HCT116 (cell line): ENCODE data around the gene ADAMTS3. TPM values are rescaled to one million over a fixed set of nuclear protein-coding genes. Genes with fewer than 3 reads are reported as not detected.

ENCODE experiments used
- ATAC-seq: fragments of 200-7000 bp; cut with Tn5 transposase; 2 replicates; pipeline ENCODE4 v1.9.1; 2020; ENCODE audit warnings: mild to moderate bottlenecking, moderate library complexity
- BruUV-seq: library from RNA; stranded (reverse); fragments of 400-500 nt; replicated peaks from 2 replicates; lab custom pipeline; 2021; lab: Mats Ljungman, UMichigan
- CTCF ChIA-PET: fragments of 300-600 bp; sonication (Branson Sonifier 250); formaldehyde crosslinking; loops from one replicate; lab custom pipeline; 2021; ENCODE audit warnings: antibody characterized with exemption; lab: Charles Lee
- POLR2A ChIA-PET: fragments of 300-600, 350-600 bp; sonication (Branson Sonifier 250); formaldehyde crosslinking; loops from one replicate; lab custom pipeline; 2021; ENCODE audit warnings: antibody characterized with exemption; lab: Charles Lee
- RAD21 ChIA-PET, 2 experiments: fragments of 300-600 bp; sonication (Branson Sonifier 250); formaldehyde crosslinking; loops; one replicate each; lab custom pipeline; 2023; ENCODE audit warnings: low total read pairs in 2 of 2; ENCODE audit not compliant: uncharacterized antibody in 2 of 2, unreplicated experiment in 2 of 2, low non-redundant PET in 1 of 2; lab: Charles Lee
- DNase-seq: peaks from one replicate; pipeline ENCODE4 v3.0.0-alpha.2; 2010; ENCODE audit warnings: low read depth, low spot score
- H2AFZ ChIP-seq: fragments of 200-600 bp; shearing (Covaris generic), sonication (generic); 2 replicates; pipeline ENCODE4 v1.6.1; 2017; ENCODE audit warnings: low read depth, mixed run types, mixed read lengths, antibody characterized with exemption, low read length; ENCODE audit not compliant: poor library complexity, severe bottlenecking
- H3K27ac ChIP-seq: 2 replicates; pipeline ENCODE4 v1.5.1; 2012; ENCODE audit warnings: low read depth, low read length
- H3K27me3 ChIP-seq: fragments of 200-600 bp; sonication (generic); 2 replicates; pipeline ENCODE4 v1.6.1; 2016; ENCODE audit warnings: mixed run types, low read length, mixed read lengths; ENCODE audit not compliant: insufficient read depth
- H3K36me3 ChIP-seq, 2 experiments: fragments of 200-500 bp in 1 of 2; fragments of 200-600 bp in 1 of 2; sonication (Bioruptor generic) in 1 of 2; sonication (generic) in 1 of 2; 2 replicates each; pipeline versions ENCODE4 v1.5.1 to v1.6.1; 2014 to 2016; ENCODE audit warnings: low read length in 2 of 2, inconsistent platforms in 1 of 2, mixed read lengths in 1 of 2, mixed run types in 1 of 2; ENCODE audit not compliant: insufficient read depth in 2 of 2, control insufficient read depth in 1 of 2
- H3K4me1 ChIP-seq, 2 experiments: fragments of 200-600 bp in 1 of 2; sonication (generic) in 1 of 2; 2 replicates each; pipeline versions ENCODE4 v1.5.1 to v1.6.1; 2012 to 2017; ENCODE audit warnings: low read length in 2 of 2, inconsistent platforms in 1 of 2, mild to moderate bottlenecking in 1 of 2, mixed read lengths in 1 of 2, mixed run types in 1 of 2, moderate library complexity in 1 of 2; ENCODE audit not compliant: insufficient read depth in 2 of 2, control insufficient read depth in 1 of 2
- H3K4me2 ChIP-seq: fragments of 200-600 bp; sonication (generic); 2 replicates; pipeline ENCODE4 v1.6.1; 2017; ENCODE audit warnings: mixed run types, low read length, mixed read lengths
- H3K4me3 ChIP-seq, 2 experiments: fragments of 200-600 bp in 1 of 2; sonication (generic) in 1 of 2; replicated peaks in 1 of 2; 2 replicates each; pipeline ENCODE4 v1.5.1; 2011 to 2016; ENCODE audit warnings: low read length in 2 of 2, control low read depth in 1 of 2, low read depth in 1 of 2, mild to moderate bottlenecking in 1 of 2, mixed read lengths in 1 of 2, mixed run types in 1 of 2
- H3K79me2 ChIP-seq: fragments of 200-600 bp; sonication (generic); 2 replicates; pipeline ENCODE4 v1.6.1; 2017; ENCODE audit warnings: mild to moderate bottlenecking, mixed run types, low read length, moderate library complexity, mixed read lengths; ENCODE audit not compliant: insufficient read depth
- H3K9ac ChIP-seq: fragments of 200-600 bp; sonication (generic); 2 replicates; pipeline ENCODE4 v1.6.1; 2016; ENCODE audit warnings: low read length, mixed read lengths
- H3K9me2 ChIP-seq: fragments of 200-600 bp; sonication (generic), shearing (Covaris generic); 2 replicates; pipeline ENCODE4 v1.6.1; 2017; ENCODE audit warnings: mixed run types, mild to moderate bottlenecking, moderate library complexity; ENCODE audit not compliant: insufficient read depth
- H3K9me3 ChIP-seq, 2 experiments: fragments of 200-500 bp in 1 of 2; fragments of 200-600 bp in 1 of 2; sonication (Bioruptor generic) in 1 of 2; sonication (generic) in 1 of 2; 2 replicates each; pipeline ENCODE4 v1.6.1; 2014 to 2017; ENCODE audit warnings: low read length in 2 of 2, mixed read lengths in 2 of 2, inconsistent platforms in 1 of 2, low read depth in 1 of 2, mild to moderate bottlenecking in 1 of 2, mixed run types in 1 of 2, moderate library complexity in 1 of 2; ENCODE audit not compliant: control insufficient read depth in 1 of 2, insufficient read depth in 1 of 2
- H4K20me1 ChIP-seq: fragments of 200-600 bp; sonication (generic), shearing (Covaris generic); 2 replicates; pipeline ENCODE4 v1.6.1; 2017; ENCODE audit warnings: mixed run types, mild to moderate bottlenecking, moderate library complexity; ENCODE audit not compliant: insufficient read depth
- CBX3 ChIP-seq: IDR thresholded peaks from 2 replicates; pipeline ENCODE4 v1.6.1; 2012; ENCODE audit warnings: low read depth
- CEBPB ChIP-seq: IDR thresholded peaks from 2 replicates; pipeline ENCODE4 v1.6.1; 2012; ENCODE audit warnings: low read depth
- CTCF ChIP-seq, 3 experiments: fragments of 200-600 bp in 1 of 3; sonication (generic) in 1 of 3; IDR thresholded peaks in 2 of 3; conservative IDR thresholded peaks in 1 of 3; 2 replicates each; pipeline ENCODE4 v1.5.1; 2012 to 2017; ENCODE audit warnings: low read depth in 2 of 3, low read length in 2 of 3, antibody characterized with exemption in 1 of 3, borderline replicate concordance in 1 of 3, control low read depth in 1 of 3, mild to moderate bottlenecking in 1 of 3, mixed read lengths in 1 of 3, mixed run types in 1 of 3, moderate library complexity in 1 of 3; ENCODE audit not compliant: insufficient read depth in 1 of 3
- EGR1 ChIP-seq: IDR thresholded peaks from 2 replicates; pipeline ENCODE4 v1.6.1; 2012; ENCODE audit warnings: low read depth
- ELF1 ChIP-seq: IDR thresholded peaks from 2 replicates; pipeline ENCODE4 v1.6.1; 2012; ENCODE audit warnings: low read depth, borderline replicate concordance
- EZH2 ChIP-seq: fragments of 200-600 bp; sonication (generic); IDR thresholded peaks from 2 replicates; pipeline ENCODE4 v1.6.1; 2017; ENCODE audit warnings: antibody characterized with exemption, mixed run types
- FOSL1 ChIP-seq: IDR thresholded peaks from 2 replicates; pipeline ENCODE4 v1.6.1; 2012; ENCODE audit warnings: low read depth
- JUND ChIP-seq: IDR thresholded peaks from 2 replicates; pipeline ENCODE4 v1.6.1; 2012
- RAD21 ChIP-seq: IDR thresholded peaks from 2 replicates; pipeline ENCODE4 v1.6.1; 2012; ENCODE audit warnings: low read depth, mild to moderate bottlenecking
- SIN3A ChIP-seq: IDR thresholded peaks from 2 replicates; pipeline ENCODE4 v1.6.1; 2012; ENCODE audit warnings: low read depth
- SP1 ChIP-seq: IDR thresholded peaks from 2 replicates; pipeline ENCODE4 v1.6.1; 2012; ENCODE audit warnings: low read depth
- SRF ChIP-seq: IDR thresholded peaks from 2 replicates; pipeline ENCODE4 v1.6.1; 2012; ENCODE audit warnings: low read depth
- TCF7L2 ChIP-seq: IDR thresholded peaks from 2 replicates; pipeline ENCODE4 v1.7.0; 2011; ENCODE audit warnings: borderline replicate concordance, inconsistent platforms; ENCODE audit not compliant: insufficient read depth, insufficient read length; ENCODE audit errors: extremely low read depth
- YY1 ChIP-seq: IDR thresholded peaks from 2 replicates; pipeline ENCODE4 v1.6.1; 2011; ENCODE audit warnings: low read length, low read depth, moderate library complexity, mild to moderate bottlenecking; ENCODE audit not compliant: insufficient replicate concordance; ENCODE audit errors: extremely low read depth
- ZFX ChIP-seq: fragments of 450-650 bp; IDR thresholded peaks from 2 replicates; pipeline ENCODE4 v1.6.1; 2017
- ZNF274 ChIP-seq: fragments of 200-500 bp; sonication (Bioruptor generic); IDR thresholded peaks from 2 replicates; pipeline ENCODE4 v1.6.1; 2014; ENCODE audit warnings: mild to moderate bottlenecking, low read depth, low read length, inconsistent platforms
- intact Hi-C: fragments of 100-400 bp; cut with micrococcal nuclease; formaldehyde crosslinking; loops from 2 replicates; pipeline ENCODE4 v1.10.0; 2022
- total RNA-seq: library from RNA; stranded (reverse); gene quantifications from one replicate; pipeline ENCODE4 v1.2.1, GENCODE V29; 2021; ENCODE audit not compliant: unreplicated experiment

The ADAMTS3 gene
- total RNA-seq, 1 experiment from 2014 or later = not detected

DNA sequence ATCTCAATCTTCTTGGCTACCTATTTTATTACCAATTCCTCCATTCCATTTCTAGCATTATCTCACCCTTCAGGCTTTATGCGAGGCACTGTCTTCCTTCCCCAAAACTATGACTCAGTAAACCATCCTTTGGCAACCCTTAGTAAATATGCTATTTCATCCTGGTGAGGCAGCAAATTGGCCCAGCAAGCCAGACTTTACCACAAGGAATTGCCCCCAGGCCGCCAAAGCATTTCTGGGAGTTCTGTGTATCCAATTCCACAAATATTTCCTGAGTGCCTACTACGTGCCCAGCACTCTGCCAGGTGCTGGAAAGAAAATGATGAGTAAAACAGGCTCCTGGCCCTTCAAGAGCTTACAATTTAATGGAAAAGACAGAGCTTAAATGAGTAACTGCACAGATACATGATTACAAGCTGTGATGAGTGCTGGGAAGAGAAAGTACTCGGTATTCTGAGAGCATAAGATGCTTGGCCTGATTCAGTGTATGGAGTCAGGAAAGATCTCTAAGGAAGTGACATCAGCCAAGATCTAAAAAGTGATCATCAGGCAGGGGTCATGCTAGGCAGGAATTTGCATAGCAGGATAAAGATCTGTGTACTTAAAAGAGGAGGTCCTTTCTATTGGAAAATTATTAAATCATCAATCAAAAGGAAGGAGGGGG, 193.8 kb downstream of the ADAMTS3 start:
- Histone ChIP-seq H3K4me1 (no peaks in the 10 kb centered on the region), H3K4me2 (no peak overlapping the region), H3K36me3 (no peaks in the 10 kb centered on the region), H3K9me2 (no peaks in the 10 kb centered on the region), H3K79me2 (no peaks in the 10 kb centered on the region), H3K4me3 (no peak overlapping the region), H2AFZ (no peak overlapping the region), H3K9me3 (no peaks in the 10 kb centered on the region; a peak in 1 of 4 replicates), H3K27ac (no peak overlapping the region), H3K9ac (no peak overlapping the region), H3K27me3 (no peaks in the 10 kb centered on the region), H4K20me1 (no peaks in the 10 kb centered on the region; the same call in 1 of the 2 replicates)
- CTCF ChIA-PET = no interaction called here
- no peak for ATAC-seq
- no TSS peak for BruUV-seq
- POLR2A ChIA-PET = no interaction called here
- no peak for DNase-seq
- TF ChIP-seq CTCF (IDR thresholded peaks at IDR 0.05 in 2 of 3, conservative IDR thresholded peaks at IDR 0.05 in 1 of 3; ENCODE audit: borderline replicate concordance in 1 of 3, insufficient read depth in 1 of 3, low read depth in 2 of 3, low read length in 2 of 3) (no peak), ZNF274 (no peak), EGR1 (no peak), CBX3 (no peak), EZH2 (no peak), SIN3A (no peak), SRF (no peak), ELF1 (no peak), SP1 (no peak), YY1 (no peak), ZFX (no peak), FOSL1 (no peak), RAD21 (no peak), CEBPB (no peak), JUND (no peak), TCF7L2 (no peak)
- intact Hi-C loops = no loop called here
- RAD21 ChIA-PET = no interaction called here
